Smooth muscle cell (in vitro differentiated cells): ENCODE data around the gene CEP290. TPM values are rescaled to one million over a fixed set of nuclear protein-coding genes. Genes with fewer than 3 reads are reported as not detected.
"Not testable (repeated sequence)": the region's sequence is repeated elsewhere in the genome, so short reads cannot be mapped to it uniquely, and the experiment has no call there.

ENCODE experiments used
- DNase-seq: peaks from one replicate; lab custom pipeline; 2025; ENCODE audit not compliant: unreplicated experiment; lab: John Stamatoyannopoulos, UW
- H2AFZ ChIP-seq: fragments of 200-600 bp; sonication (generic); 2 replicates; pipeline ENCODE4 v1.6.0; 2016; ENCODE audit warnings: antibody characterized with exemption, low read depth, mild to moderate bottlenecking
- H3F3A ChIP-seq: fragments of 200-600 bp; sonication (generic); 2 replicates; pipeline ENCODE4 v1.6.0; 2017; ENCODE audit warnings: antibody characterized with exemption, low read depth
- H3K27ac ChIP-seq: fragments of 200-600 bp; sonication (generic); 2 replicates; pipeline ENCODE4 v1.5.1; 2016; ENCODE audit warnings: low read depth, mild to moderate bottlenecking
- H3K27me3 ChIP-seq: fragments of 200-600 bp; sonication (generic); 2 replicates; pipeline ENCODE4 v1.6.1; 2016; ENCODE audit warnings: low read depth, mild to moderate bottlenecking
- H3K36me3 ChIP-seq: fragments of 200-600 bp; sonication (generic); 2 replicates; pipeline ENCODE4 v1.5.1; 2016; ENCODE audit warnings: low read depth
- H3K4me1 ChIP-seq: fragments of 200-600 bp; sonication (generic); 2 replicates; pipeline ENCODE4 v1.5.1; 2016; ENCODE audit warnings: low read depth
- H3K4me2 ChIP-seq: fragments of 200-600 bp; sonication (generic); 2 replicates; pipeline ENCODE4 v1.6.0; 2016; ENCODE audit warnings: mild to moderate bottlenecking
- H3K4me3 ChIP-seq: fragments of 200-600 bp; sonication (generic); 2 replicates; pipeline ENCODE4 v1.5.1; 2016; ENCODE audit warnings: mild to moderate bottlenecking
- H3K79me2 ChIP-seq: fragments of 200-600 bp; sonication (generic); 2 replicates; pipeline ENCODE4 v1.6.0; 2016; ENCODE audit warnings: low read depth, mild to moderate bottlenecking
- H3K9ac ChIP-seq: fragments of 200-600 bp; sonication (generic); 2 replicates; pipeline ENCODE4 v1.6.0; 2016; ENCODE audit warnings: low read depth
- H3K9me3 ChIP-seq: fragments of 200-600 bp; sonication (generic); replicated peaks from 2 replicates; pipeline ENCODE4 v1.5.1; 2016; ENCODE audit warnings: low read depth
- H4K20me1 ChIP-seq: fragments of 200-600 bp; sonication (generic); 2 replicates; pipeline ENCODE4 v1.6.0; 2016; ENCODE audit warnings: low read depth
- CTCF ChIP-seq: fragments of 200-600 bp; sonication (generic); IDR thresholded peaks from 2 replicates; pipeline ENCODE4 v1.5.1; 2017; ENCODE audit warnings: borderline replicate concordance, mild to moderate bottlenecking, antibody characterized with exemption; ENCODE audit not compliant: insufficient read depth, poor library complexity, severe bottlenecking
- WGBS: methylation state at CpG from one replicate; pipeline ENCODE4 v1.1.7; 2016; ENCODE audit warnings: low lambda C conversion rate; 5-methylcytosine and 5-hydroxymethylcytosine counted together
- polyA plus RNA-seq: library from polyadenylated mRNA; unstranded; fragments of >200 nt; fragmentation: Nextera tagmentation; extraction: Ambion mirVana; gene quantifications from 2 replicates; pipeline ENCODE4 v1.2.1, GENCODE V29; 2016
- total RNA-seq: library from RNA; depleted of rRNA; stranded (reverse); fragments of >200 nt; gene quantifications from 2 replicates; pipeline ENCODE4 v1.2.3, GENCODE V29; 2014

The CEP290 gene
- total and polyA plus RNA-seq, 2 experiments from 2014 or later, result 10.4 to 13.2 TPM

GRCh38 chr12:88142610-88142991 lies 713 bp upstream of the CEP290 start:
- Histone ChIP-seq H3K79me2 (peaks cover 35% of the 10 kb centered on the region), H3K27me3 (no peaks in the 10 kb centered on the region)

DNA sequence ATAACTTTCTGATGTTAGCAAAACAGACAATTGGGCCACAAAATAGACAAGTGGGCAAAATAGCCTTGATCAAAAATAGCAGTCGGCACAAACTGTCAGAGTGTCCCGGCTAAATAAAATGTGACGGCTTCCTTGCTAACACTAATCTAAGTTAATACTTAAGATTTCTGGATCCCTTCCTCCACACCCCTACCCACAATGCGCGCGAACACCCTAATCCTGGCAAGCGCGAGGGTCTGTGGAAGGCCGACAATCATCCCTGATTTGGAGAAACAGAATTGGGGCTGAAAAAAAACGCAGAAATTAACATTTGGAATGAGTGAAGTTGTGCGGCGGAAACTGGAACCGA lies 489 bp downstream of the CEP290 start:
- Histone ChIP-seq H3K27ac (peak overlapping the region; percentile 51), H3K9me3 (no peaks in the 10 kb centered on the region), H3K4me3 (peak overlapping the region; percentile 89), H3K9ac (peak overlapping the region; percentile 58), H4K20me1 (peaks cover 8% of the 10 kb centered on the region), H3K36me3 (no peaks in the 10 kb centered on the region), H3K4me2 (peak overlapping the region; percentile 89), H3K27me3 (no peaks in the 10 kb centered on the region), H3F3A (no peaks in the 10 kb centered on the region), H3K4me1 (peaks cover 14% of the 10 kb centered on the region), H2AFZ (peak overlapping the region; percentile 96), H3K79me2 (peaks cover 25% of the 10 kb centered on the region)
- WGBS, result 12% methylated on average over 13 of the region's 13 CpGs
- no peak for TF ChIP-seq CTCF
- no peak for DNase-seq

More at GRCh38 chr12:88142610-88142991, 713 bp upstream of the CEP290 start:
- Histone ChIP-seq H3K9ac (peak overlapping the region; percentile 46), H3K4me1 (peaks cover 14% of the 10 kb centered on the region), H3K4me2 (peak overlapping the region; percentile 89), H3K9me3 (no peaks in the 10 kb centered on the region), H3F3A (no peaks in the 10 kb centered on the region), H4K20me1 (peaks cover 8% of the 10 kb centered on the region), H3K36me3 (no peaks in the 10 kb centered on the region), H3K4me3 (peak overlapping the region; percentile 89), H2AFZ (peak overlapping the region; percentile 98), H3K27ac (peak overlapping the region; percentile 14)
- no peak for DNase-seq
- WGBS, result 2% methylated on average over 18 of the region's 18 CpGs
- TF ChIP-seq CTCF, result no peak

GRCh38 chr12:88139711-88140110 lies 2.2 kb downstream of the CEP290 start:
- H4K20me1 ChIP-seq, H3K4me3 ChIP-seq, H3F3A ChIP-seq, H3K9ac ChIP-seq, H3K27ac ChIP-seq, H2AFZ ChIP-seq, H3K9me3 ChIP-seq, H3K36me3 ChIP-seq, DNase-seq, H3K27me3 ChIP-seq, H3K4me2 ChIP-seq: not testable (repeated sequence)
- peaks cover 19% of the 10 kb centered on the region for H3K79me2 ChIP-seq
- 100% methylated on average over 4 of the region's 4 CpGs for WGBS
- H3K4me1 ChIP-seq, result peaks cover 14% of the 10 kb centered on the region

- H3K79me2 ChIP-seq, H3F3A ChIP-seq, H4K20me1 ChIP-seq, H3K9me3 ChIP-seq, H3K9ac ChIP-seq, H3K36me3 ChIP-seq, H3K27me3 ChIP-seq, H3K4me3 ChIP-seq, H3K4me2 ChIP-seq, DNase-seq, H2AFZ ChIP-seq, H3K4me1 ChIP-seq, H3K27ac ChIP-seq: not testable (repeated sequence)
- 95% methylated on average over 2 of the region's 2 CpGs for WGBS
Measured at GRCh38 chr12:88133181-88133580, 8.7 kb downstream of the CEP290 start.

DNA sequence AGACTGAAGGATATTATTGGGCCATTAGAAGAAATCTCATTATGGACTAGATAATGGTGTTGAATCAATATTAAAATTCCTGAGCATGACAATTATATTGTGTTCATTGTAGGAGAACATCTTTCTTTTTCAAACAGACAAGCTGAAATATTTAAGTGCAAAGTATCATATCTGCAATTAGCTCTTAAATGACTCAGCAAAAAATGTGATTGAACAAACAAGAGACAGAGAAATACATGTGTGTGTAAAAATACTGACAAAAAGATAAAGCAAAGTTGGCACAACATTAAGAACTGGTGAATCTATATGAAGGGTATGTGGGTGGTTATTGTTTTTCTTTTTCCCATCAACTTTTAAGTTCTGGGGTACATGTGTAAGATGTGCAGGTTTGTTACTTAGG lies 9.5 kb downstream of the CEP290 start:
- H3K27ac ChIP-seq, result no peak overlapping the region
- peaks cover 4% of the 10 kb centered on the region for H3K36me3 ChIP-seq
- no peaks in the 10 kb centered on the region for H3K27me3 ChIP-seq
- no peaks in the 10 kb centered on the region for H3K79me2 ChIP-seq
- H3K4me3 ChIP-seq, result no peak overlapping the region
- H3K4me1 ChIP-seq, result no peaks in the 10 kb centered on the region
- no peaks in the 10 kb centered on the region for H3F3A ChIP-seq
- no peak overlapping the region for H2AFZ ChIP-seq
- H4K20me1 ChIP-seq, result no peaks in the 10 kb centered on the region
- H3K4me2 ChIP-seq, result no peak overlapping the region
- no peaks in the 10 kb centered on the region for H3K9me3 ChIP-seq
- H3K9ac ChIP-seq, result no peak overlapping the region
- TF ChIP-seq CTCF, result no peak
- no peak for DNase-seq
